GM23338 (cell line): ENCODE results near the gene MAP3K5. TPM values are rescaled to one million over a fixed set of nuclear protein-coding genes. Genes with fewer than 3 reads are reported as not detected.

ENCODE experiments used
- ATAC-seq: fragments of 200-7000 bp; cut with Tn5 transposase; 3 replicates; pipeline ENCODE4 v1.9.1; 2020
- DNase-seq: peaks from one replicate; pipeline ENCODE4 v3.0.0-alpha.2; 2015; ENCODE audit warnings: low spot score
- H2AFZ ChIP-seq: fragments of 200-600 bp; sonication (generic); 2 replicates; pipeline ENCODE4 v1.8.0; 2016; ENCODE audit warnings: antibody characterized with exemption, mild to moderate bottlenecking, moderate library complexity
- H3F3A ChIP-seq: fragments of 200-600 bp; sonication (generic); replicated peaks from 2 replicates; pipeline ENCODE4 v1.8.0; 2017; ENCODE audit warnings: antibody characterized with exemption, mixed run types, low read depth
- H3K27ac ChIP-seq: fragments of 200-600 bp; sonication (generic); 2 replicates; pipeline ENCODE4 v1.6.1; 2016; ENCODE audit warnings: low read depth
- H3K27me3 ChIP-seq: fragments of 200-600 bp; sonication (generic); 2 replicates; pipeline ENCODE4 v1.8.0; 2016; ENCODE audit warnings: mild to moderate bottlenecking, mixed run types, moderate library complexity; ENCODE audit not compliant: insufficient read depth
- H3K36me3 ChIP-seq: fragments of 200-600 bp; sonication (generic); 2 replicates; pipeline ENCODE4 v1.8.0; 2016; ENCODE audit warnings: mild to moderate bottlenecking; ENCODE audit not compliant: insufficient read depth
- H3K4me1 ChIP-seq: fragments of 200-600 bp; sonication (generic); 2 replicates; pipeline ENCODE4 v1.8.0; 2016; ENCODE audit warnings: mild to moderate bottlenecking, moderate library complexity; ENCODE audit not compliant: insufficient read depth
- H3K4me2 ChIP-seq: fragments of 200-600 bp; sonication (generic); 2 replicates; pipeline ENCODE4 v1.7.1; 2017; ENCODE audit warnings: mixed run types
- H3K4me3 ChIP-seq: fragments of 200-600 bp; sonication (generic); 2 replicates; pipeline ENCODE4 v1.6.1; 2016; ENCODE audit warnings: mixed run types
- H3K79me2 ChIP-seq: fragments of 200-600 bp; sonication (generic); replicated peaks from 2 replicates; pipeline ENCODE4 v1.8.0; 2017; ENCODE audit warnings: mild to moderate bottlenecking; ENCODE audit not compliant: insufficient read depth
- H3K9me2 ChIP-seq: fragments of 200-600 bp; sonication (generic); 2 replicates; pipeline ENCODE4 v1.8.0; 2017; ENCODE audit not compliant: insufficient read depth
- H4K20me1 ChIP-seq: fragments of 200-600 bp; sonication (generic); replicated peaks from 2 replicates; pipeline ENCODE4 v1.8.0; 2017; ENCODE audit warnings: mild to moderate bottlenecking; ENCODE audit not compliant: insufficient read depth
- H3K27ac Mint-ChIP-seq: 2 replicates; pipeline ENCODE4 v1.8.0; 2020; ENCODE audit warnings: inconsistent platforms, mild to moderate bottlenecking, moderate library complexity, mixed read lengths
- H3K27me3 Mint-ChIP-seq: 3 replicates; pipeline ENCODE4 v1.8.0; 2022; ENCODE audit warnings: low read depth, mild to moderate bottlenecking, moderate library complexity, mixed read lengths, inconsistent platforms; ENCODE audit not compliant: insufficient read depth, poor library complexity
- H3K36me3 Mint-ChIP-seq: 3 replicates; pipeline ENCODE4 v1.8.0; 2021; ENCODE audit warnings: low read depth, mild to moderate bottlenecking, inconsistent platforms, moderate library complexity, mixed read lengths
- H3K4me1 Mint-ChIP-seq: 3 replicates; pipeline ENCODE4 v1.8.0; 2020; ENCODE audit warnings: mild to moderate bottlenecking, inconsistent platforms, mixed read lengths
- H3K4me3 Mint-ChIP-seq: 3 replicates; pipeline ENCODE4 v1.8.0; 2021; ENCODE audit warnings: moderate library complexity, mild to moderate bottlenecking, inconsistent platforms, mixed read lengths
- H3K9me3 Mint-ChIP-seq: 3 replicates; pipeline ENCODE4 v1.8.0; 2020; ENCODE audit warnings: moderate library complexity, mild to moderate bottlenecking, inconsistent platforms, mixed read lengths
- CREB1 ChIP-seq: fragments of 250-450 bp; sonication (Bioruptor Pico); IDR thresholded peaks from 2 replicates; pipeline ENCODE4 v1.5.0; 2020; ENCODE audit warnings: low read depth, mild to moderate bottlenecking, moderate library complexity
- CTCF ChIP-seq, 2 experiments: fragments of 200-600 bp in 1 of 2; sonication (generic) in 1 of 2; conservative IDR thresholded peaks; 2 replicates each; pipeline versions ENCODE4 v1.5.1 to v1.6.1; 2016 to 2017; ENCODE audit warnings: antibody characterized with exemption in 2 of 2, low read depth in 2 of 2, mild to moderate bottlenecking in 2 of 2, moderate library complexity in 1 of 2
- ETS1 ChIP-seq: IDR thresholded peaks from 2 replicates; pipeline ENCODE4 v1.6.1; 2016; ENCODE audit warnings: antibody characterized with exemption
- EZH2 ChIP-seq: fragments of 200-600 bp; sonication (generic); IDR thresholded peaks from one replicate; pipeline ENCODE4 v1.8.0; 2017; ENCODE audit warnings: antibody characterized with exemption, mild to moderate bottlenecking, low read depth; ENCODE audit not compliant: unreplicated experiment
- EZH2phosphoT487 ChIP-seq: fragments of 200-600 bp; sonication (generic); IDR thresholded peaks from one replicate; pipeline ENCODE4 v1.8.1; 2018; ENCODE audit warnings: antibody characterized with exemption; ENCODE audit not compliant: unreplicated experiment
- JUNB ChIP-seq: IDR thresholded peaks from one replicate; pipeline ENCODE4 v1.6.1; 2016; ENCODE audit warnings: antibody characterized with exemption; ENCODE audit not compliant: unreplicated experiment
- NANOG ChIP-seq: IDR thresholded peaks from 2 replicates; pipeline ENCODE4 v1.6.1; 2016; ENCODE audit warnings: antibody characterized with exemption, borderline replicate concordance
- POLR2AphosphoS5 ChIP-seq: IDR thresholded peaks from 2 replicates; pipeline ENCODE4 v1.6.1; 2016; ENCODE audit warnings: antibody characterized with exemption, low read depth
- STAT1 ChIP-seq: IDR thresholded peaks from one replicate; pipeline ENCODE4 v1.6.1; 2016; ENCODE audit warnings: antibody characterized with exemption; ENCODE audit not compliant: unreplicated experiment
- ZNF114 ChIP-seq: fragments of 250-450 bp; sonication (Bioruptor Pico); IDR thresholded peaks from 2 replicates; pipeline ENCODE4 v1.5.0; 2020; ENCODE audit warnings: mild to moderate bottlenecking, moderate library complexity
- ZNF331 ChIP-seq: fragments of 250-450 bp; sonication (Bioruptor Pico); IDR thresholded peaks from 2 replicates; pipeline ENCODE4 v1.5.0; 2020; ENCODE audit warnings: low read depth, mild to moderate bottlenecking, moderate library complexity
- polyA plus RNA-seq: library from polyadenylated mRNA; unstranded; fragments of >200 nt; fragmentation: Nextera tagmentation; extraction: Ambion mirVana; gene quantifications from 2 replicates; pipeline ENCODE4 v1.2.1, GENCODE V29; 2016
- total RNA-seq: library from RNA; depleted of rRNA; stranded (reverse); fragments of >200 nt; shearing (Covaris generic); gene quantifications from 2 replicates; pipeline ENCODE4 v1.2.3, GENCODE V29; 2014
- TF ChIP-seq, protein P1 (sequence below): IDR thresholded peaks from one replicate; pipeline ENCODE4 v1.6.1; 2018; ENCODE audit warnings: antibody characterized with exemption; ENCODE audit not compliant: unreplicated experiment
- TF ChIP-seq, protein P2 (sequence below): fragments of 250-450 bp; sonication (Bioruptor Pico); IDR thresholded peaks from 2 replicates; pipeline ENCODE4 v1.5.0; 2020; ENCODE audit warnings: mild to moderate bottlenecking, moderate library complexity

The MAP3K5 gene
- total and polyA plus RNA-seq, 2 experiments from 2014 or later, result 0.76 to 2.8 TPM

GRCh38 chr6:136562211-136562610 is 230.1 kb downstream of the MAP3K5 start:
- Mint-ChIP-seq H3K4me3 (no peak overlapping the region), H3K4me1 (no peaks in the 10 kb centered on the region; the same call in 2 of the 3 replicates), H3K27ac (no peak overlapping the region), H3K9me3 (no peaks in the 10 kb centered on the region), H3K36me3 (no peaks in the 10 kb centered on the region), H3K27me3 (no peaks in the 10 kb centered on the region)
- H3K9me2 ChIP-seq, result no peaks in the 10 kb centered on the region
- H3K79me2 ChIP-seq, result no peaks in the 10 kb centered on the region
- TF ChIP-seq ZNF331 (CRISPR knock-in tag) (no peak), NANOG (no peak), POLR2AphosphoS5 (no peak), JUNB (no peak), EZH2phosphoT487 (no peak), EZH2 (no peak), ETS1 (no peak), ZNF114 (no peak), STAT1 (no peak), CREB1 (CRISPR knock-in tag) (no peak), CTCF (conservative IDR thresholded peaks at IDR 0.05; ENCODE audit: low read depth in 2 of 2) (no peak)
- TF ChIP-seq, protein P1, sequence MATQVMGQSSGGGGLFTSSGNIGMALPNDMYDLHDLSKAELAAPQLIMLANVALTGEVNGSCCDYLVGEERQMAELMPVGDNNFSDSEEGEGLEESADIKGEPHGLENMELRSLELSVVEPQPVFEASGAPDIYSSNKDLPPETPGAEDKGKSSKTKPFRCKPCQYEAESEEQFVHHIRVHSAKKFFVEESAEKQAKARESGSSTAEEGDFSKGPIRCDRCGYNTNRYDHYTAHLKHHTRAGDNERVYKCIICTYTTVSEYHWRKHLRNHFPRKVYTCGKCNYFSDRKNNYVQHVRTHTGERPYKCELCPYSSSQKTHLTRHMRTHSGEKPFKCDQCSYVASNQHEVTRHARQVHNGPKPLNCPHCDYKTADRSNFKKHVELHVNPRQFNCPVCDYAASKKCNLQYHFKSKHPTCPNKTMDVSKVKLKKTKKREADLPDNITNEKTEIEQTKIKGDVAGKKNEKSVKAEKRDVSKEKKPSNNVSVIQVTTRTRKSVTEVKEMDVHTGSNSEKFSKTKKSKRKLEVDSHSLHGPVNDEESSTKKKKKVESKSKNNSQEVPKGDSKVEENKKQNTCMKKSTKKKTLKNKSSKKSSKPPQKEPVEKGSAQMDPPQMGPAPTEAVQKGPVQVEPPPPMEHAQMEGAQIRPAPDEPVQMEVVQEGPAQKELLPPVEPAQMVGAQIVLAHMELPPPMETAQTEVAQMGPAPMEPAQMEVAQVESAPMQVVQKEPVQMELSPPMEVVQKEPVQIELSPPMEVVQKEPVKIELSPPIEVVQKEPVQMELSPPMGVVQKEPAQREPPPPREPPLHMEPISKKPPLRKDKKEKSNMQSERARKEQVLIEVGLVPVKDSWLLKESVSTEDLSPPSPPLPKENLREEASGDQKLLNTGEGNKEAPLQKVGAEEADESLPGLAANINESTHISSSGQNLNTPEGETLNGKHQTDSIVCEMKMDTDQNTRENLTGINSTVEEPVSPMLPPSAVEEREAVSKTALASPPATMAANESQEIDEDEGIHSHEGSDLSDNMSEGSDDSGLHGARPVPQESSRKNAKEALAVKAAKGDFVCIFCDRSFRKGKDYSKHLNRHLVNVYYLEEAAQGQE, result no peak
- TF ChIP-seq, protein P2, sequence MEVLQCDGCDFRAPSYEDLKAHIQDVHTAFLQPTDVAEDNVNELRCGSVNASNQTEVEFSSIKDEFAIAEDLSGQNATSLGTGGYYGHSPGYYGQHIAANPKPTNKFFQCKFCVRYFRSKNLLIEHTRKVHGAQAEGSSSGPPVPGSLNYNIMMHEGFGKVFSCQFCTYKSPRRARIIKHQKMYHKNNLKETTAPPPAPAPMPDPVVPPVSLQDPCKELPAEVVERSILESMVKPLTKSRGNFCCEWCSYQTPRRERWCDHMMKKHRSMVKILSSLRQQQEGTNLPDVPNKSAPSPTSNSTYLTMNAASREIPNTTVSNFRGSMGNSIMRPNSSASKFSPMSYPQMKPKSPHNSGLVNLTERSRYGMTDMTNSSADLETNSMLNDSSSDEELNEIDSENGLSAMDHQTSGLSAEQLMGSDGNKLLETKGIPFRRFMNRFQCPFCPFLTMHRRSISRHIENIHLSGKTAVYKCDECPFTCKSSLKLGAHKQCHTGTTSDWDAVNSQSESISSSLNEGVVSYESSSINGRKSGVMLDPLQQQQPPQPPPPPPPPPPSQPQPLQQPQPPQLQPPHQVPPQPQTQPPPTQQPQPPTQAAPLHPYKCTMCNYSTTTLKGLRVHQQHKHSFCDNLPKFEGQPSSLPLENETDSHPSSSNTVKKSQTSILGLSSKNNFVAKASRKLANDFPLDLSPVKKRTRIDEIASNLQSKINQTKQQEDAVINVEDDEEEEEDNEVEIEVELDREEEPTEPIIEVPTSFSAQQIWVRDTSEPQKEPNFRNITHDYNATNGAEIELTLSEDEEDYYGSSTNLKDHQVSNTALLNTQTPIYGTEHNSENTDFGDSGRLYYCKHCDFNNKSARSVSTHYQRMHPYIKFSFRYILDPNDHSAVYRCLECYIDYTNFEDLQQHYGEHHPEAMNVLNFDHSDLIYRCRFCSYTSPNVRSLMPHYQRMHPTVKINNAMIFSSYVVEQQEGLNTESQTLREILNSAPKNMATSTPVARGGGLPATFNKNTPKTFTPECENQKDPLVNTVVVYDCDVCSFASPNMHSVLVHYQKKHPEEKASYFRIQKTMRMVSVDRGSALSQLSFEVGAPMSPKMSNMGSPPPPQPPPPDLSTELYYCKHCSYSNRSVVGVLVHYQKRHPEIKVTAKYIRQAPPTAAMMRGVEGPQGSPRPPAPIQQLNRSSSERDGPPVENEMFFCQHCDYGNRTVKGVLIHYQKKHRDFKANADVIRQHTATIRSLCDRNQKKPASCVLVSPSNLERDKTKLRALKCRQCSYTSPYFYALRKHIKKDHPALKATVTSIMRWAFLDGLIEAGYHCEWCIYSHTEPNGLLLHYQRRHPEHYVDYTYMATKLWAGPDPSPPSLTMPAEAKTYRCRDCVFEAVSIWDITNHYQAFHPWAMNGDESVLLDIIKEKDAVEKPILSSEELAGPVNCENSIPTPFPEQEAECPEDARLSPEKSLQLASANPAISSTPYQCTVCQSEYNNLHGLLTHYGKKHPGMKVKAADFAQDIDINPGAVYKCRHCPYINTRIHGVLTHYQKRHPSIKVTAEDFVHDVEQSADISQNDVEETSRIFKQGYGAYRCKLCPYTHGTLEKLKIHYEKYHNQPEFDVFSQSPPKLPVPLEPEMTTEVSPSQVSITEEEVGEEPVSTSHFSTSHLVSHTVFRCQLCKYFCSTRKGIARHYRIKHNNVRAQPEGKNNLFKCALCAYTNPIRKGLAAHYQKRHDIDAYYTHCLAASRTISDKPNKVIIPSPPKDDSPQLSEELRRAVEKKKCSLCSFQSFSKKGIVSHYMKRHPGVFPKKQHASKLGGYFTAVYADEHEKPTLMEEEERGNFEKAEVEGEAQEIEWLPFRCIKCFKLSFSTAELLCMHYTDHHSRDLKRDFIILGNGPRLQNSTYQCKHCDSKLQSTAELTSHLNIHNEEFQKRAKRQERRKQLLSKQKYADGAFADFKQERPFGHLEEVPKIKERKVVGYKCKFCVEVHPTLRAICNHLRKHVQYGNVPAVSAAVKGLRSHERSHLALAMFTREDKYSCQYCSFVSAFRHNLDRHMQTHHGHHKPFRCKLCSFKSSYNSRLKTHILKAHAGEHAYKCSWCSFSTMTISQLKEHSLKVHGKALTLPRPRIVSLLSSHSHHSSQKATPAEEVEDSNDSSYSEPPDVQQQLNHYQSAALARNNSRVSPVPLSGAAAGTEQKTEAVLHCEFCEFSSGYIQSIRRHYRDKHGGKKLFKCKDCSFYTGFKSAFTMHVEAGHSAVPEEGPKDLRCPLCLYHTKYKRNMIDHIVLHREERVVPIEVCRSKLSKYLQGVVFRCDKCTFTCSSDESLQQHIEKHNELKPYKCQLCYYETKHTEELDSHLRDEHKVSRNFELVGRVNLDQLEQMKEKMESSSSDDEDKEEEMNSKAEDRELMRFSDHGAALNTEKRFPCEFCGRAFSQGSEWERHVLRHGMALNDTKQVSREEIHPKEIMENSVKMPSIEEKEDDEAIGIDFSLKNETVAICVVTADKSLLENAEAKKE (CRISPR knock-in tag), result no peak
- H3K27ac ChIP-seq, result no peak overlapping the region
- no peaks in the 10 kb centered on the region for H4K20me1 ChIP-seq
- H3F3A ChIP-seq, result no peaks in the 10 kb centered on the region
- no peaks in the 10 kb centered on the region for H3K36me3 ChIP-seq
- no peak overlapping the region for H3K4me2 ChIP-seq
- no peaks in the 10 kb centered on the region for H3K27me3 ChIP-seq
- DNase-seq (no peak), ATAC-seq (no peak)
- H2AFZ ChIP-seq, result no peak overlapping the region
- H3K4me3 ChIP-seq, result no peak overlapping the region
- no peaks in the 10 kb centered on the region for H3K4me1 ChIP-seq
